Stomach smooth muscle (tissue), 2 donors: ENCODE results near the gene ENPP5.
A peak's percentile ranks its signal among the peaks of the same experiment; 100 is the strongest.
"Not testable (repeated sequence)": the region's sequence is repeated elsewhere in the genome, so short reads cannot be mapped to it uniquely, and the experiment has no call there.

Experiments
- H3K27ac ChIP-seq: one replicate; pipeline ENCODE4 v1.7.0; 2013; ENCODE audit warnings: mild to moderate bottlenecking, low read length, inconsistent platforms
- H3K27me3 ChIP-seq, 2 donors: one replicate each; pipeline ENCODE4 v1.7.0; 2013; ENCODE audit warnings: low read length in 2 of 2; ENCODE audit not compliant: insufficient read depth in 2 of 2, control insufficient read depth in 1 of 2
- H3K36me3 ChIP-seq, 2 donors: one replicate each; pipeline ENCODE4 v1.7.0; 2013; ENCODE audit warnings: low read length in 2 of 2; ENCODE audit not compliant: control insufficient read depth in 2 of 2, insufficient read depth in 2 of 2
- H3K4me1 ChIP-seq: one replicate; pipeline ENCODE4 v1.7.0; 2013; ENCODE audit warnings: low read length; ENCODE audit not compliant: control insufficient read depth, insufficient read depth
- H3K4me3 ChIP-seq, 2 donors: one replicate each; pipeline ENCODE4 v1.7.0; 2013; ENCODE audit warnings: low read length in 2 of 2
- H3K9ac ChIP-seq, 2 donors: one replicate each; pipeline ENCODE4 v1.7.0; 2013; ENCODE audit warnings: low read length in 2 of 2, mild to moderate bottlenecking in 1 of 2
- H3K9me3 ChIP-seq, 2 donors: one replicate each; pipeline ENCODE4 v1.7.0; 2013; ENCODE audit warnings: low read length in 2 of 2; ENCODE audit not compliant: control insufficient read depth in 2 of 2
- donor health status: healthy.
- donor health status: Pancreatic carcinoma.

The ENPP5 gene

DNA sequence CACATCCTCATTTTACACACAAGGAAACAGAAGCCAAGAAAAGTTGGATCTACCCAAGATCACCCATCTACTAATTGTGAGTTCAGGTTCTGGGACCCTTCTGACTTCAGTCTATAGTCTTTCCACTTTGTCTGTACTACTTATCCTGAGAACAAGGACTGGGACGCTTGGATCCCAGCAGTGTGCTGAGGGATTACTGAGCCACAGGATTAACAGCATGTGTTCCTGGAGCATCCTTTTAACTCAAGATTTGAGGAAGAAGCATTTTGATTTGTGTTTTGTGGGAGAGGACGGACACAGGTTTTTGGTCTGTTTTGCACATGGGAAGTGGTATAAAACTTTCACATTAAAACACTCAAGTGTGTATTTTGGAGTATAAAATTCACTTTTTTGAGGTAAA lies 36.6 kb downstream of the ENPP5 start:
- H3K4me3 ChIP-seq = no peak overlapping the region
- no peaks in the 10 kb centered on the region for H3K36me3 ChIP-seq
- H3K27ac ChIP-seq = no peak overlapping the region
- no peaks in the 10 kb centered on the region for H3K4me1 ChIP-seq
- H3K9ac ChIP-seq = no peak overlapping the region
- no peaks in the 10 kb centered on the region for H3K9me3 ChIP-seq
- H3K27me3 ChIP-seq = no peaks in the 10 kb centered on the region

DNA sequence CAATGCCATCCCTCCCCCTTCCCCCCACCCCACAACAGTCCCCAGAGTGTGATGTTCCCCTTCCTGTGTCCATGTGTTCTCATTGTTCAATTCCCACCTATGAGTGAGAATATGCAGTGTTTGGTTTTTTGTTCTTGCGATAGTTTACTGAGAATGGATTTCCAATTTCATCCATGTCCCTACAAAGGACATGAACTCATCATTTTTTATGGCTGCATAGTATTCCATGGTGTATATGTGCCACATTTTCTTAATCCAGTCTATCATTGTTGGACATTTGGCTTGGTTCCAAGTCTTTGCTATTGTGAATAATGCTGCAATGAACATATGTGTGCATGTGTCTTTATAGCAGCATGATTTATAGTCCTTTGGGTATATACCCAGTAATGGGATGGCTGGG lies 39.5 kb downstream of the ENPP5 start:
- not testable (repeated sequence) for H3K27me3 ChIP-seq, H3K9ac ChIP-seq, H3K4me1 ChIP-seq, H3K9me3 ChIP-seq, H3K4me3 ChIP-seq, H3K36me3 ChIP-seq, H3K27ac ChIP-seq

DNA sequence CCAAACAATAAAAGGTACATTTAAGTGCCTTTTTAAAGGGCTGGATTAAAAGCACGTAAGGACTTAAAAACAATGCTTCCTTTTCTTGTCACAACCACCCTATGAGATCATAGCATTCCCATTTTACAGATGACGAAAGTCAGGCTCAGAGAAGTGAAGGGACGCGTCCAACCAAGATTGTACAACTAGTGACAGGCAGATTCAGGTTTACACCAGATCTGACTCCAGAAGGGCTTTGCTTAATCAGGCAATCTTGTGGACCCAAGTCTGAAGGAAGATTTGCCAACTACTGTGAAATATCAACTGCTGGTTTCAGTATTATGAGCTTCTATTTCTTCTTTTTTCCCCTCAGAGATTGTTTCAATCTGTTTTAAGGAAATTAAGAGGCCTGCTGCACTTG lies 40.1 kb downstream of the ENPP5 start:
- Histone ChIP-seq H3K4me1 (no peaks in the 10 kb centered on the region), H3K36me3 (no peaks in the 10 kb centered on the region), H3K27me3 (no peaks in the 10 kb centered on the region), H3K9ac (peak overlapping the region; percentile 83 to 91), H3K4me3 (peak overlapping the region; percentile 93 to 100), H3K9me3 (no peaks in the 10 kb centered on the region), H3K27ac (peak overlapping the region; percentile 8)

DNA sequence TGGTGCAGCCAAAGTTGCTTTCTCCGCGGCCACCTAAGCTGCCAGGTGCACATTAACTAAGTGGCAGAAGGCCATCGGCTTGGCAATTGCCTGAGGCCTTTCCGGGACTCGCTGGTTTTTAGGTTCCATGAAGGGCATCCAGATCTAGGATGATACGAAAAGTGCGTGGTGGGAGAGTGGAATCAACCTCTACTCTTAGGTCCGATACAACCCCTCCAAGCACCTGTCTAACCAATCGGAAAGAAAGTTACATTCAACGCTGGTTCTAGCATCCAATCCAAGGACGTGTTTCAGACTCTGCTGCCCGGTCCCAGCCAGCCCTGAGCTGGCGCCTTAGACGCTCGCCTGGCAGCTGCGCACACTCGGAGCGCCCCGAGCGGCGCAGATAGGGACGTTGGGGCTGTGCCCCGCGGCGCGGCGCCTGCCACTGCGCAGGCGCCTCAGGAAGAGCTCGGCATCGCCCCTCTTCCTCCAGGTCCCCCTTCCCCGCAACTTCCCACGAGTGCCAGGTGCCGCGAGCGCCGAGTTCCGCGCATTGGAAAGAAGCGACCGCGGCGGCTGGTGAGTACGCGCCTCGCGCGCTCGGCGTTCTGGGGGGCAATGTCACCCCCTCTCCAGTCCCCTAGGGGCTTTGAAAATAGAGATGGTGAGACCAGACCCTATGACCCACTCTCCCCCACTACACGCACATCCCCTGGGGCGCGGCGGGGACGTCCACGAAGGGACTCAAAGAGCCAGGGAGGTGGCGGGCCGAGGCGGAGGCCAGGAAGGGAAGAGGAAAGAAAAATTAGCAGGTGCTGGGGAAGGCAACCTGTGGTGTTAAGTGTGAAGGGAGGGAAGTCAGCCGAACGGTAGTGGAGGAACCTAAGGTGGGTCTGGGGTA lies 40.9 kb downstream of the ENPP5 start, which contains the start of gene ENPP4:
Gene ENPP4, plus strand, starts transcription at position 361 of the 883 bp plus-strand sequence. CDS start 9,595 bp downstream, outside the sequence.
- H3K4me3 ChIP-seq = peak within 1 kb of the TSS; percentile 93 to 100
- H3K9me3 ChIP-seq = no peaks in the 10 kb centered on the region
- peak within 1 kb of the TSS; percentile 8 for H3K27ac ChIP-seq
- peak within 1 kb of the TSS; percentile 83 to 91 for H3K9ac ChIP-seq
- no peaks in the 10 kb centered on the region for H3K27me3 ChIP-seq
- no peaks in the 10 kb centered on the region for H3K4me1 ChIP-seq
- H3K36me3 ChIP-seq = no peaks in the 10 kb centered on the region

DNA sequence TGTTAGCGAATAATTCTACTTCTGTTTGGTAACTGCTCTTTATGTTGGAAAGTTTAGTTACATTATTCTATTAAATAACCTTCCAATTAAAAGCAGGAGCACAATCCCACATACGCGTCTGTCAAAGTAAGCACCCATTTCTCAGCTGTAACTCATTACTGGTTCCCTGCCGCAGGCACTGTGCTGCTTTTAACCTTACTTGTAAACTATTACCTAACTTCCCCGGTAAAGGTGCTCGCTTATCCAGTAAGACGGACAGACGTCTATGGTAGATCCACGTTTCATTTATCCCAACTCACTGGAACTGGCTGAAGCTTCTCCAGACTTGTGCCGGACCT lies 41.5 kb downstream of the ENPP5 start:
- Histone ChIP-seq H3K27me3 (no peaks in the 10 kb centered on the region), H3K27ac (no peak overlapping the region), H3K4me1 (no peaks in the 10 kb centered on the region), H3K36me3 (no peaks in the 10 kb centered on the region), H3K9ac (peak overlapping the region; percentile 79 to 91), H3K4me3 (peak overlapping the region; percentile 93 to 100), H3K9me3 (no peaks in the 10 kb centered on the region)

DNA sequence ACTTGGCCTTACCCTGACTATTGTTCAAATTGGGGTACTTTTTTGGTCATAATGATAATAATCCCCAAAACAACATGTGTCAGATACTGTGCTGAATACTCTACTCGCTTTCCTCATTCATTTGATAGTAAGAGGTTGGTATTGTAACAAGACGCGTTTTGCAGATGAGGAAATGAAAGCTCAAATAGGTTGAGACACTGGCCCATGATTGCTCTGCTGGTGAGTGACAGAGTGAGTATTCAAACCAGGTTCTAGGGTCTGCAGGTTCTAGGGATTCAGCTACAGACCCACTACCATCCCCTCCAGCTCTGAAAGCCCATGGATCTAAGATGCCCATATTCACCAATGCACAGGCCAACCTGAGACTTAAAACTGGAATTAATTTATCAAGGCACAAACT lies 42.3 kb downstream of the ENPP5 start:
- no peaks in the 10 kb centered on the region for H3K4me1 ChIP-seq
- no peaks in the 10 kb centered on the region for H3K9me3 ChIP-seq
- no peak overlapping the region for H3K9ac ChIP-seq
- no peaks in the 10 kb centered on the region for H3K27me3 ChIP-seq
- no peak overlapping the region for H3K4me3 ChIP-seq
- H3K27ac ChIP-seq = no peak overlapping the region
- H3K36me3 ChIP-seq = no peaks in the 10 kb centered on the region

DNA sequence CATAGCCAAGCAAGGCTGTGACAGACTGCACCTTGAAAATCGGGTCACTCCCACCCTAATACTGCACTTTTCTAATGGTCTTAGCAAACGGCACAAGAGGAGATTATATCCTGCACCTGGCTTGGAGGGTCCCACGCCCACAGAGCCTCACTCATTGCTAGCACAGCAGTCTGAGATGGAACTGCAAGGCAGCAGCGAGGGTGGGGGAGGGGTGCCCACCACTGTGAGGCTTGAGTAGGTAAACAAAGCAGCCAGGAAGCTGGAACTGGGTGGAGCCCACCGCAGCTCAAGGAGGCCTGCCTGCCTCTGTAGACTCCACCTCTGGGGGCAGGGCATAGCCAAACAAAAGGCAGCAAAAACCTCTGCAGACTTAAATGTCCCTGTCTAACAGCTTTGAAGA lies 51.1 kb downstream of the ENPP5 start:
- H3K36me3 ChIP-seq, H3K9me3 ChIP-seq, H3K27ac ChIP-seq, H3K9ac ChIP-seq, H3K27me3 ChIP-seq, H3K4me3 ChIP-seq, H3K4me1 ChIP-seq: not testable (repeated sequence)

DNA sequence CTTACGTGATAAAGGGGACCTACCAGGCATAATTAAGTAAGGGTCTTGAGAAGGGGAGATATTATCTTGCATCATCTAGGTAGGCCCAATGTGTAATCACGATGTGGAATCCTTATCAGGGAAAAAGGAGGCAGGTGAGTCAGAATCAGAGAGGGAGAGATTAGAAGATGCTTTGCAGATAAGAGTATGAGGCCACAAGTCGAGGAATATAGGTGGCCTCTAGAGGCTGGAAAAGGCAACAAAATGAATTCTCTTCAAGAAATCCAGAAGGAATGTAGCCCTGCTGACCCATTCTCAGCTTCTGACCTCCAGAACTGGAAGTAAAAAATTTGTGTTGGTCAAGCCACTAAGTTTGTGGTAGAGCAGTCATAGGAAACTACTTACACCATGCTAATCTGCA lies 51.9 kb downstream of the ENPP5 start:
- H3K9ac ChIP-seq = no peak overlapping the region
- no peak overlapping the region for H3K4me3 ChIP-seq

DNA sequence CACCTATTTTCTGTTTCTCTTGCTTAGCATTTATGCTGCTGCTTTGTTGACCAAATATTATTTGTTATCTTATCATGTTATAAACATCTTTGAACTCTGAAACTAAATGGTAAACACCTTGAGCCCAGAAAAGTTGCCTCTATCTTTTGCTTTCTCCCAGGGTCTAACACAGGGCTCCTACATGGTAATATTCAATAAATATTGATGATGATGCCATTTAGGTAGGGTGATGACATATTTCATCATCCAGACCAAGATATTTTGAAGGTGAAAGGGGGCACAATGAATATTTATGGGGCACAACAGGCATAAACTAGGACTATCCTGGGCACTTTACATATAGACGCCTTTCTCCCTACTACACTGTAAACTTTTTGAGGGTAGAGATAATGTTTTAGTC lies 52.6 kb downstream of the ENPP5 start:
- Histone ChIP-seq H3K9ac (no peak overlapping the region), H3K4me3 (no peak overlapping the region), H3K27ac (no peak overlapping the region), H3K27me3 (no peaks in the 10 kb centered on the region), H3K36me3 (no peaks in the 10 kb centered on the region), H3K4me1 (no peaks in the 10 kb centered on the region), H3K9me3 (no peaks in the 10 kb centered on the region)

More for the DNA sequence above, 51.9 kb downstream of the ENPP5 start:
- Histone ChIP-seq H3K9me3 (no peaks in the 10 kb centered on the region), H3K36me3 (no peaks in the 10 kb centered on the region), H3K4me1 (no peaks in the 10 kb centered on the region), H3K27me3 (no peaks in the 10 kb centered on the region), H3K27ac (no peak overlapping the region)

DNA sequence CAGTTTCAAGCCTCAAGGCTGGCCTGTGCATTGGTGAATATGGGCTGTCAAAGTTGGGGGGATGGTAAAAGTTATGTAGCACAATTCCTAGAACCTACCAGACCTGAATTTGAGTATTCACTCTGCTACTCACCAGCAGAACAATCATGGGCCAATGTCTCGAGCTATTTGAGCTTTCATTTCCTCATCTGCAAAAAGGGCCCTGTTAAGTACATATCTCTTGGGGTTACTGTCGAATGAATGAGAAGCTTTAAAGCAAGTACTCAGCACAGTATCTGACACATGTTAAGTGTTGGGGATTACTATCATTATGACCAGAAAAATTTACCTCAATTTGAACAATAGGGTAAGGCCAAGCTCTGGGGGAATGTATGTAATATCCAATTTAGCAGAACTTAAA lies 54.5 kb downstream of the ENPP5 start:
- no peaks in the 10 kb centered on the region for H3K27me3 ChIP-seq
- no peaks in the 10 kb centered on the region for H3K9me3 ChIP-seq
- H3K4me3 ChIP-seq = no peak overlapping the region
- H3K9ac ChIP-seq = no peak overlapping the region
- H3K36me3 ChIP-seq = no peaks in the 10 kb centered on the region
- H3K27ac ChIP-seq = no peak overlapping the region
- H3K4me1 ChIP-seq = no peaks in the 10 kb centered on the region

DNA sequence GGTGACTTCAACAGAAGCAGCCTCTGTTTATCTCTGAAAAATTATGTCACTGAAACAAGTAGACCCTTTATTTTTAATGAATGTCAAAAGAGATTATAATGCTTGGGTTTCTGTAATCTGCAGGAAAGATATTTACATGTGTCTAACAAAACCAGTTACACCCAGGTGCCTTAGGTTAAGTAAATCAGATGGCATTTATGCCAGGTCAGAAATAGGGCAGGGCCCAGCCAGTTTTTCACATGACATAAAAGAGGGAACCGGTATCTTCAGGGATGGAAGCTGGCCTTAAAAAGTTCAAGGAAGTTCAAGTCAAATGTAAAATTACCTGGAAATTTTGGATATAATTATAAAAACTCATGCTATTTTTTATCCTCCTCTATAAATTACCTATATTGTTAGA lies 55.1 kb downstream of the ENPP5 start:
- no peaks in the 10 kb centered on the region for H3K9me3 ChIP-seq
- H3K4me3 ChIP-seq = no peak overlapping the region
- no peaks in the 10 kb centered on the region for H3K4me1 ChIP-seq
- H3K27ac ChIP-seq = no peak overlapping the region
- no peaks in the 10 kb centered on the region for H3K27me3 ChIP-seq
- no peaks in the 10 kb centered on the region for H3K36me3 ChIP-seq
- H3K9ac ChIP-seq = no peak overlapping the region
